ENCODE data around the gene GNG7. TPM values are rescaled to one million over a fixed set of nuclear protein-coding genes. Genes with fewer than 3 reads are reported as not detected.
"Not testable (repeated sequence)": the region's sequence is repeated elsewhere in the genome, so short reads cannot be mapped to it uniquely, and the experiment has no call there.

The GNG7 gene
- total RNA-seq, 2 experiments from 2014 or later: not detected

GRCh38 chr19:2542341-2543069 lies 160.0 kb downstream of the GNG7 start:
- CTCF ChIA-PET: interaction anchor here (0.6 to 4.1 kb wide), 10 partner anchors 9 to 521 kb away, joined by 3 to 25 read pairs (median 3); no protein-coding TSS in a partner anchor
- Mint-ChIP-seq H3K4me3 (peak overlapping the region; percentile 28), H3K27me3 (no peaks in the 10 kb centered on the region), H3K27ac (peak overlapping the region; percentile 86), H3K36me3 (peaks cover 3% of the 10 kb centered on the region), H3K4me1 (peaks cover 43% of the 10 kb centered on the region), H3K9me3 (ENCODE audit: low read depth) (no peaks in the 10 kb centered on the region)
- DNase-seq (no peak), ATAC-seq (peak; percentile 48)

- no peak for ATAC-seq
- H3K36me3 Mint-ChIP-seq: peaks cover 3% of the 10 kb centered on the region
- CTCF ChIA-PET: interaction anchor here (0.8 to 4.1 kb wide), 2 partner anchors 11 to 39 kb away, joined by 3 to 25 read pairs; no protein-coding TSS in a partner anchor
- H3K27me3 Mint-ChIP-seq: no peaks in the 10 kb centered on the region
- H3K9me3 Mint-ChIP-seq (ENCODE audit: low read depth): no peaks in the 10 kb centered on the region
- H3K27ac Mint-ChIP-seq: no peak overlapping the region
- no peak overlapping the region for H3K4me3 Mint-ChIP-seq
- H3K4me1 Mint-ChIP-seq: peaks cover 51% of the 10 kb centered on the region
- DNase-seq: no peak
Measured at GRCh38 chr19:2540646-2541454, 161.6 kb downstream of the GNG7 start.

- peaks cover 54% of the 10 kb centered on the region for H3K4me1 Mint-ChIP-seq
- no peak for ATAC-seq
- H3K9me3 Mint-ChIP-seq (ENCODE audit: low read depth): no peaks in the 10 kb centered on the region
- no peak overlapping the region for H3K27ac Mint-ChIP-seq
- no peak overlapping the region for H3K4me3 Mint-ChIP-seq
- peaks cover 3% of the 10 kb centered on the region for H3K36me3 Mint-ChIP-seq
- CTCF ChIA-PET: interaction anchor here (4.1 kb wide), 1 partner anchor 11 kb away, joined by 25 read pairs; no protein-coding TSS in a partner anchor
- H3K27me3 Mint-ChIP-seq: peaks cover 5% of the 10 kb centered on the region
- no peak for DNase-seq
Measured at GRCh38 chr19:2540251-2540645, 162.2 kb downstream of the GNG7 start.

GRCh38 chr19:2538096-2538757 lies 164.3 kb downstream of the GNG7 start:
- Mint-ChIP-seq H3K36me3 (peaks cover 3% of the 10 kb centered on the region), H3K27me3 (peaks cover 6% of the 10 kb centered on the region), H3K4me3 (no peak overlapping the region), H3K4me1 (peaks cover 60% of the 10 kb centered on the region), H3K9me3 (ENCODE audit: low read depth) (no peaks in the 10 kb centered on the region), H3K27ac (peak overlapping the region; percentile 83)
- no peak for DNase-seq
- no peak for ATAC-seq
- CTCF ChIA-PET: interaction anchor here (0.8 to 1.6 kb wide), 7 partner anchors 10 to 83 kb away, joined by 3 to 5 read pairs (median 3); no protein-coding TSS in a partner anchor

- H3K36me3 Mint-ChIP-seq; H3K9me3 Mint-ChIP-seq (ENCODE audit: low read depth); H3K4me3 Mint-ChIP-seq; H3K27me3 Mint-ChIP-seq: not testable (repeated sequence)
- ATAC-seq (peak; percentile 59), DNase-seq (peak; percentile 71)
- CTCF ChIA-PET: interaction anchor here (0.7 to 1.9 kb wide), 6 partner anchors 11 to 83 kb away, joined by 3 to 7 read pairs (median 4); no protein-coding TSS in a partner anchor
- Mint-ChIP-seq H3K27ac (peak overlapping the region; percentile 83), H3K4me1 (peaks cover 59% of the 10 kb centered on the region)
Measured at GRCh38 chr19:2537584-2537983, 164.9 kb downstream of the GNG7 start.

- peaks cover 13% of the 10 kb centered on the region for H3K27me3 Mint-ChIP-seq
- ATAC-seq: no peak
Measured at GRCh38 chr19:2536461-2536860, 166.0 kb downstream of the GNG7 start.

GRCh38 chr19:2534423-2535013 lies 168.0 kb downstream of the GNG7 start:
- Mint-ChIP-seq H3K27me3 (peaks cover 16% of the 10 kb centered on the region), H3K27ac (no peak overlapping the region), H3K4me1 (peaks cover 45% of the 10 kb centered on the region), H3K36me3 (peaks cover 3% of the 10 kb centered on the region), H3K4me3 (no peak overlapping the region), H3K9me3 (ENCODE audit: low read depth) (no peaks in the 10 kb centered on the region)
- ATAC-seq (no peak), DNase-seq (no peak)
- CTCF ChIA-PET: interaction anchor here (1.0 to 2.1 kb wide), 5 partner anchors 8 to 114 kb away, joined by 3 to 8 read pairs (median 5); partner anchors contain the start of gene GADD45B

More at GRCh38 chr19:2536461-2536860, 166.0 kb downstream of the GNG7 start:
- CTCF ChIA-PET: interaction anchor here (1.0 to 1.9 kb wide), 2 partner anchors 59 to 75 kb away, joined by 5 to 7 read pairs; no protein-coding TSS in a partner anchor
- Mint-ChIP-seq H3K27ac (no peak overlapping the region), H3K36me3 (peaks cover 3% of the 10 kb centered on the region), H3K4me1 (peaks cover 51% of the 10 kb centered on the region), H3K9me3 (ENCODE audit: low read depth) (no peaks in the 10 kb centered on the region), H3K4me3 (no peak overlapping the region)
- DNase-seq: no peak

- H3K27me3 Mint-ChIP-seq: peaks cover 16% of the 10 kb centered on the region
- ATAC-seq: peak; percentile 52
- CTCF ChIA-PET: interaction anchor here (1.0 to 2.1 kb wide), 5 partner anchors 9 to 115 kb away, joined by 3 to 8 read pairs (median 5); partner anchors contain the start of gene GADD45B
- H3K9me3 Mint-ChIP-seq (ENCODE audit: low read depth): no peaks in the 10 kb centered on the region
- H3K27ac Mint-ChIP-seq: peak overlapping the region; percentile 35
- H3K36me3 Mint-ChIP-seq: peaks cover 3% of the 10 kb centered on the region
- peaks cover 43% of the 10 kb centered on the region for H3K4me1 Mint-ChIP-seq
- no peak for DNase-seq
- no peak overlapping the region for H3K4me3 Mint-ChIP-seq
Measured at GRCh38 chr19:2533686-2534422, 168.6 kb downstream of the GNG7 start.

- ATAC-seq: no peak
- peaks cover 16% of the 10 kb centered on the region for H3K27me3 Mint-ChIP-seq
- H3K36me3 Mint-ChIP-seq: peaks cover 3% of the 10 kb centered on the region
- H3K4me1 Mint-ChIP-seq: peaks cover 39% of the 10 kb centered on the region
- no peaks in the 10 kb centered on the region for H3K9me3 Mint-ChIP-seq (ENCODE audit: low read depth)
- H3K27ac Mint-ChIP-seq: no peak overlapping the region
- H3K4me3 Mint-ChIP-seq: no peak overlapping the region
- no peak for DNase-seq
- CTCF ChIA-PET: interaction anchor here (2.1 kb wide), 1 partner anchor 10 kb away, joined by 8 read pairs; no protein-coding TSS in a partner anchor
Measured at GRCh38 chr19:2533072-2533425, 169.4 kb downstream of the GNG7 start.

GRCh38 chr19:2532252-2533071 lies 170.0 kb downstream of the GNG7 start:
- H3K36me3 Mint-ChIP-seq: no peaks in the 10 kb centered on the region
- DNase-seq: no peak
- peaks cover 33% of the 10 kb centered on the region for H3K4me1 Mint-ChIP-seq
- no peaks in the 10 kb centered on the region for H3K9me3 Mint-ChIP-seq (ENCODE audit: low read depth)
- CTCF ChIA-PET: interaction anchor here (2.1 kb wide), 1 partner anchor 11 kb away, joined by 8 read pairs; no protein-coding TSS in a partner anchor
- no peak for ATAC-seq
- H3K4me3 Mint-ChIP-seq: no peak overlapping the region
- peaks cover 16% of the 10 kb centered on the region for H3K27me3 Mint-ChIP-seq
- H3K27ac Mint-ChIP-seq: no peak overlapping the region

- Mint-ChIP-seq H3K4me1 (peaks cover 21% of the 10 kb centered on the region), H3K27me3 (peaks cover 11% of the 10 kb centered on the region)
- CTCF ChIA-PET; H3K9me3 Mint-ChIP-seq (ENCODE audit: low read depth); H3K4me3 Mint-ChIP-seq; H3K36me3 Mint-ChIP-seq; H3K27ac Mint-ChIP-seq; DNase-seq; ATAC-seq: not testable (repeated sequence)
Measured at GRCh38 chr19:2529942-2530341, 172.6 kb downstream of the GNG7 start.
